Chondrocyte (in vitro differentiated cells): ENCODE measurements around the gene SLC22A14. TPM values are rescaled to one million over a fixed set of nuclear protein-coding genes. Genes with fewer than 3 reads are reported as not detected.

Experiments used
- DNase-seq: peaks from one replicate; pipeline ENCODE4 v3.0.0; 2021; ENCODE audit warnings: mixed read lengths, low spot score
- H3K27ac Mint-ChIP-seq: one replicate; pipeline ENCODE4 v1.8.0; 2021; ENCODE audit warnings: mild to moderate bottlenecking, moderate library complexity, mixed read lengths; ENCODE audit not compliant: unreplicated experiment
- H3K27me3 Mint-ChIP-seq: 2 replicates; pipeline ENCODE4 v1.8.0; 2021; ENCODE audit warnings: low read depth, mixed read lengths
- H3K36me3 Mint-ChIP-seq: 2 replicates; pipeline ENCODE4 v1.8.0; 2021; ENCODE audit warnings: low read depth, mixed read lengths
- H3K4me1 Mint-ChIP-seq: 2 replicates; pipeline ENCODE4 v1.8.0; 2021; ENCODE audit warnings: low read depth, mild to moderate bottlenecking, mixed read lengths
- H3K4me3 Mint-ChIP-seq: one replicate; pipeline ENCODE4 v1.8.0; 2021; ENCODE audit warnings: mild to moderate bottlenecking, moderate library complexity, mixed read lengths; ENCODE audit not compliant: unreplicated experiment
- H3K9me3 Mint-ChIP-seq: 2 replicates; pipeline ENCODE4 v1.8.0; 2021; ENCODE audit warnings: low read depth, mixed read lengths
- total RNA-seq: library from RNA; stranded (reverse); gene quantifications from 3 replicates; pipeline ENCODE4 v1.2.1, GENCODE V29; 2021
- TF ChIP-seq, protein P1 (sequence below): fragments of 200-600 bp; sonication (generic); IDR thresholded peaks from 2 replicates; pipeline ENCODE4 v1.5.0; 2021; ENCODE audit warnings: antibody characterized with exemption, mild to moderate bottlenecking, moderate library complexity

SLC22A14 gene
- total RNA-seq, 1 donor from 2014 or later = 0.75 TPM

DNA sequence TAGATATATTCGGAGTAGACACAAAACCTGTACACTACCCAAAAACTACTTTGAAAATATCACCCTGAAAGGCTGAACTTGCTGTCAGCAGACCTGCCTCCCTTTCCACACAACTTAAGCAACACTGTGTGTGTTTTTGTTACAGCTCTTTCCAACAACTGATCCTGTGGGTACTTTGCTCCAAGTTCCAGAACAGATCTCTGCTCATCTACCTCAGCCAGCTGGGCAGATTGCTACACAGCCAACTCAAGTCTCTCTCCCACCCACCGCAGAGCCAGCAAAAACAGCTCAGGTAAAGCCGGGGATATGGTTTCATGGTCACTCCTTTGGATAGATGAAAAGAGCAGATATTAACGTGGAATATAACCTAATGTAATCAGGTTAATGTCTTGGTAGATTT, 36.2 kb upstream of the SLC22A14 start:
- H3K27ac Mint-ChIP-seq = peak overlapping the region; percentile 59

DNA sequence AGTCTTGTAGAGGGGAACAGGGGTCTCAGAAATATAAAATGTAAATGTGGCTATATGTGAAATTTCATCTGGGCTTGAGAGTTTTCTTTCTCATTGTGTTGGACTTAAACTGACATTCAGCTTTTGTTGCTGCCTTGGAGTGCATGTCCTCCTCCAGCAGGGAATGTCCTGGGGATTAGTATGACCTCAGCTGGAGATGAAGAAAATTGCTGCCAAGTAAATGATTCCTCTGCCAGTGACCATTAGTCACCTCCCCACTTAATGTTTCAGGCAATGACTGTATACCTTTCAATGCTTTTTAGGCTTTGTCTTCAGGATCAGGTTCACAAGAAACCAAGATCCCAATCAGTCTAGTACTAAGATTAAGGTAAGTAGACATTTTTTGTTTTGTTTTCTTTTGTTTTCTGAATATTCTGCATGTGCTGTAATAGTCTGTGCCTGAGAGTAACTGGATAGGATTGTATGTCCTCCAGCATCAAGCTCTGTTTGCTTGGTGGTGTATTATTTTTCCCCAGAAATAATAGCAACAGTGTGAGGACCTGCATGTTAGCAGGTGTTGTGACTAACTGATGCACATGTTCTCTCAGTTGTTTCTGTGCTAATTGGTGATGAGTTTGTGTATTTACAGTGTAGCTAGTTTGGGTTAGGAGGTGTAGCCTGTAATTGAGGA, 34.6 kb upstream of the SLC22A14 start:
- Mint-ChIP-seq H3K9me3 (no peaks in the 10 kb centered on the region), H3K27me3 (no peaks in the 10 kb centered on the region), H3K4me1 (peaks cover 17% of the 10 kb centered on the region), H3K36me3 (peaks cover 28% of the 10 kb centered on the region), H3K4me3 (no peak overlapping the region), H3K27ac (peak overlapping the region; percentile 86)
- DNase-seq = no peak
- TF ChIP-seq, protein P1, sequence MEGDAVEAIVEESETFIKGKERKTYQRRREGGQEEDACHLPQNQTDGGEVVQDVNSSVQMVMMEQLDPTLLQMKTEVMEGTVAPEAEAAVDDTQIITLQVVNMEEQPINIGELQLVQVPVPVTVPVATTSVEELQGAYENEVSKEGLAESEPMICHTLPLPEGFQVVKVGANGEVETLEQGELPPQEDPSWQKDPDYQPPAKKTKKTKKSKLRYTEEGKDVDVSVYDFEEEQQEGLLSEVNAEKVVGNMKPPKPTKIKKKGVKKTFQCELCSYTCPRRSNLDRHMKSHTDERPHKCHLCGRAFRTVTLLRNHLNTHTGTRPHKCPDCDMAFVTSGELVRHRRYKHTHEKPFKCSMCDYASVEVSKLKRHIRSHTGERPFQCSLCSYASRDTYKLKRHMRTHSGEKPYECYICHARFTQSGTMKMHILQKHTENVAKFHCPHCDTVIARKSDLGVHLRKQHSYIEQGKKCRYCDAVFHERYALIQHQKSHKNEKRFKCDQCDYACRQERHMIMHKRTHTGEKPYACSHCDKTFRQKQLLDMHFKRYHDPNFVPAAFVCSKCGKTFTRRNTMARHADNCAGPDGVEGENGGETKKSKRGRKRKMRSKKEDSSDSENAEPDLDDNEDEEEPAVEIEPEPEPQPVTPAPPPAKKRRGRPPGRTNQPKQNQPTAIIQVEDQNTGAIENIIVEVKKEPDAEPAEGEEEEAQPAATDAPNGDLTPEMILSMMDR = peak; percentile 74

More for the DNA sequence above, 36.2 kb upstream of the SLC22A14 start:
- DNase-seq = no peak
- TF ChIP-seq, protein P1 = no peak
- H3K4me3 Mint-ChIP-seq = no peak overlapping the region
- H3K4me1 Mint-ChIP-seq = peaks cover 17% of the 10 kb centered on the region
- H3K36me3 Mint-ChIP-seq = peaks cover 18% of the 10 kb centered on the region
- no peaks in the 10 kb centered on the region for H3K27me3 Mint-ChIP-seq
- H3K9me3 Mint-ChIP-seq = no peaks in the 10 kb centered on the region

GRCh38 chr3:38250198-38250597, 31.9 kb upstream of the SLC22A14 start:
- peaks cover 45% of the 10 kb centered on the region for H3K36me3 Mint-ChIP-seq

GRCh38 chr3:38251197-38251596, 30.9 kb upstream of the SLC22A14 start:
- Mint-ChIP-seq H3K4me3 (no peak overlapping the region), H3K27ac (no peak overlapping the region), H3K9me3 (no peaks in the 10 kb centered on the region), H3K27me3 (no peaks in the 10 kb centered on the region), H3K36me3 (peaks cover 45% of the 10 kb centered on the region), H3K4me1 (peaks cover 22% of the 10 kb centered on the region)
- DNase-seq = no peak
- TF ChIP-seq, protein P1 = no peak

More at GRCh38 chr3:38250198-38250597, 31.9 kb upstream of the SLC22A14 start:
- Mint-ChIP-seq H3K9me3 (no peaks in the 10 kb centered on the region), H3K27me3 (no peaks in the 10 kb centered on the region), H3K27ac (no peak overlapping the region), H3K4me1 (peaks cover 22% of the 10 kb centered on the region), H3K4me3 (no peak overlapping the region)
- TF ChIP-seq, protein P1 = no peak
- DNase-seq = no peak

DNA sequence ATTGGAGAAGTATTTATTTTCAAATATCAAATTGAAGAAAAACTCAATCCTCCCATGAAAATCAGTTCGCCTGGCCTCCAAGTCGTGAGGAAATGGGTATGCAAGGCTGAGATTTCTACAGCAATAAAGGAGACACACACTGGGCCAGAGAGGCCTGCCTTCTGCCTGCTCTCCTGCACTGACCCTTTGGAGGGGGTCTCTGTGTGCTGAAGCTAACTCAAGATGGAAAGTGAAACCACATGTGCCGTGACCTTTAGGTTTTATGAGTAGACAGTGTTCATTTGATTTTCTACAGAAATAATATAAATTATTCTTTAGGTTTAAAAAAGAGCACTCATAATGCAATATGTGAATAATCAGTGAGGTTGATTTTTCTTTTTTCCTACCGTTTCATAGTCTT, 28.4 kb upstream of the SLC22A14 start:
- Mint-ChIP-seq H3K4me3 (no peak overlapping the region), H3K36me3 (peaks cover 44% of the 10 kb centered on the region), H3K27ac (no peak overlapping the region), H3K27me3 (no peaks in the 10 kb centered on the region), H3K9me3 (no peaks in the 10 kb centered on the region), H3K4me1 (peaks cover 9% of the 10 kb centered on the region)
- DNase-seq = no peak
- TF ChIP-seq, protein P1 = no peak
